ENCODE measurements around the gene CD2AP.

CD2AP gene

DNA sequence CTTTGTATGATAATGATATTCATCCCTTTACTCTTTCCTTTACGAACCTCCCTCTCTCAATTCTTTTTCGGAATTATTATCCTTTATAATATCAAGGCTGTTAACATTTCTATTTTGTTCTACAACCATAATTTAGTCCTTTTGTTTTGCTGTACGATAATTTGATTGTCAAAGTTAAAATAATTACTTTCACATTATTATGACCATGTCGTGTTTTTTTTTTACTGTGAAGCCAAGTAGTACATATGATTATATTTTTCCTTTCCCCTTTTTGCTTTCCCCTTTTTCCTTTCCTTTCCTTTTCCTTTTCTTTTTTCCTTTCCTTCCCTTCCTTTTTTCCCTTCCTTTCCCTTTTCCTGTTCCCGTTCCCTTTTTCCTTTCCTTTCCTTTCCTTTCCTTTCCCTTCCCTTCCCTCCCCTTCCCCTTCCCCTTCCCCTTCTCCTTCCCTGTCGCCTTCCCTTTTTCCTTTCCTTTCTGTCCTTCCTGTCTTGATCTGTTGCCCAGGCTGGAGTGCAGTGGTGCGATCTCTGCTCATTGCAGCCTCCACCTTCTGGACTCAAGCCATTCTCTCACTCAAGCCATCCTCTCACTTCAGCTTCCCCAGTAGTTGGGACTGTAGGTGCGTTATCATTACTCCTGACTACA, 19.5 kb downstream of the CD2AP start:
- TF ChIP-seq REST (IDR thresholded peaks at IDR 0.05; ENCODE audit: insufficient read depth in 1 of 2, low read depth in 2 of 2, low read length in 2 of 2) = no peak
- no peak for TF ChIP-seq FOXP2 (optimal IDR thresholded peaks at IDR 0.05; ENCODE audit: borderline replicate concordance, extremely low read depth, extremely low read length, insufficient read depth)
- no peak for TF ChIP-seq TAF1 (IDR thresholded peaks at IDR 0.05; ENCODE audit: borderline replicate concordance, insufficient read depth, low read length)
- TF ChIP-seq SIN3A (IDR thresholded peaks at IDR 0.05; ENCODE audit: borderline replicate concordance, insufficient read depth, low read length) = no peak
- no peak for TF ChIP-seq POLR2AphosphoS5 (IDR thresholded peaks at IDR 0.05; ENCODE audit: low read depth, low read length)

DNA sequence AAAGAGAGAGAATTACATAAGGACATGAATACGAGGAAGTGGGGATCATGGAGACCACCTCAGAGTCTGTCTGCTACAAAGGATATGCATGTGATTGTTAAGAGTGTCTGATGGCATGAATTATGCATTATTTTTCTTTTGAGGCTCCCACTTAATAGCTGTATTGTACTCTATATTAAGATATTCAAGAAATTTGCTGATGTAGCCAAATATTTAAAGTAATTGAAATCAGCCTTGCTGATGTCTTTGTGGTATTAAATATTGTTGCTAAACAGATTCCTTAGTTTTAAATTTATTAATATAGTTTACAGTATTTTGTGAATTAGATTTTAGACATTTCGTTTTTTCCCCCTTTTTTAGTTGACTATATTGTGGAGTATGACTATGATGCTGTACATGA, 25.3 kb downstream of the CD2AP start:
- TF ChIP-seq FOXP2 (optimal IDR thresholded peaks at IDR 0.05; ENCODE audit: borderline replicate concordance, extremely low read depth, extremely low read length, insufficient read depth) (no peak), REST (IDR thresholded peaks at IDR 0.05; ENCODE audit: insufficient read depth in 1 of 2, low read depth in 2 of 2, low read length in 2 of 2) (no peak), SIN3A (IDR thresholded peaks at IDR 0.05; ENCODE audit: borderline replicate concordance, insufficient read depth, low read length) (no peak), POLR2AphosphoS5 (IDR thresholded peaks at IDR 0.05; ENCODE audit: low read depth, low read length) (no peak)

- no peak for TF ChIP-seq SIN3A (IDR thresholded peaks at IDR 0.05; ENCODE audit: borderline replicate concordance, insufficient read depth, low read length)
- no peak for TF ChIP-seq POLR2AphosphoS5 (IDR thresholded peaks at IDR 0.05; ENCODE audit: low read depth, low read length)
- no peak for TF ChIP-seq FOXP2 (optimal IDR thresholded peaks at IDR 0.05; ENCODE audit: borderline replicate concordance, extremely low read depth, extremely low read length, insufficient read depth)
- TF ChIP-seq TAF1 (IDR thresholded peaks at IDR 0.05; ENCODE audit: borderline replicate concordance, insufficient read depth, low read length) = no peak
- no peak for TF ChIP-seq REST (IDR thresholded peaks at IDR 0.05; ENCODE audit: insufficient read depth in 1 of 2, low read depth in 2 of 2, low read length in 2 of 2)
These were observed 32.3 kb downstream of the CD2AP start for GRCh38 chr6:47509937-47510336.

- TF ChIP-seq FOXP2 (optimal IDR thresholded peaks at IDR 0.05; ENCODE audit: borderline replicate concordance, extremely low read depth, extremely low read length, insufficient read depth) (no peak), POLR2AphosphoS5 (IDR thresholded peaks at IDR 0.05; ENCODE audit: low read depth, low read length) (no peak), TAF1 (IDR thresholded peaks at IDR 0.05; ENCODE audit: borderline replicate concordance, insufficient read depth, low read length) (no peak), SIN3A (IDR thresholded peaks at IDR 0.05; ENCODE audit: borderline replicate concordance, insufficient read depth, low read length) (no peak), REST (IDR thresholded peaks at IDR 0.05; ENCODE audit: insufficient read depth in 1 of 2, low read depth in 2 of 2, low read length in 2 of 2) (no peak)
These were observed 35.3 kb downstream of the CD2AP start for GRCh38 chr6:47512872-47513271.

DNA sequence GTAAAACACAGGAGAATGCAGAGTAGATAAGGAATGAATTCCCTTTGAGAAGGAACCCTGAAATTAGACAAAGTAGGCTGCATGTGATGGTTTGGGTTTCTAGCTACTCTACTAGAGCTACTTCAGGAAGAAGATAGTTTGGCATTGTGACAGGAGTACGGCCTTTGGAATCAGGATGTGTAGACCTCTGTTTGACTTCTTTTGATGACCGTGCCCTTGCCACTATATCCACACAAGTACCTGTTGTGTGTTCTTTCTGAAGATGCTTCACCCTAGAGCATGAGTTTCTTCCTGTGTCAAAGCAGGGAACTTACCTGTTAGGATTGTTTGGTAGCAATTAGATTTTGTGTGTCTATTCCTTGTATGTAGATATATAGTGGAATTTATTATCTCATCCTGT, 41.7 kb downstream of the CD2AP start:
- no peak for TF ChIP-seq TAF1 (IDR thresholded peaks at IDR 0.05; ENCODE audit: borderline replicate concordance, insufficient read depth, low read length)

Data from PFSK-1 (cell line).